ENCODE data around the gene C6orf141. TPM values are rescaled to one million over a fixed set of nuclear protein-coding genes. Genes with fewer than 3 reads are reported as not detected.

C6orf141 gene
- total and polyA plus RNA-seq, 5 donors from 2014 or later: not detected

GRCh38 chr6:49552596-49552995 is 2.1 kb downstream of the C6orf141 start:
- peaks cover 0 to 8% (median 0%) of the 10 kb centered on the region in 7 donors for H3K9me3 Mint-ChIP-seq
- Histone ChIP-seq H3K27me3 (ENCODE audit: control insufficient read depth, insufficient read depth, low read length) (peaks cover 14% of the 10 kb centered on the region), H3K4me1 (ENCODE audit: control insufficient read depth, insufficient read depth, low read length, poor library complexity, severe bottlenecking) (peaks cover 12% of the 10 kb centered on the region), H3K36me3 (ENCODE audit: control insufficient read depth, insufficient read depth, low read length) (no peaks in the 10 kb centered on the region), H3K4me3 (ENCODE audit: low read depth, low read length) (no peak overlapping the region), H3K27ac (ENCODE audit: insufficient read depth, low read length, poor library complexity, severe bottlenecking) (no peak overlapping the region), H3K9me3 (ENCODE audit: control insufficient read depth in 2 of 2, low read length in 2 of 2) (no peaks in the 10 kb centered on the region)
- DNase-seq (no peak), ATAC-seq (ENCODE audit: low read depth in 2 of 2) (no peak)
- H3K4me1 Mint-ChIP-seq: peaks cover 0 to 16% (median 11%) of the 10 kb centered on the region in 4 donors
- no peak overlapping the region for H3K27ac Mint-ChIP-seq
- no peak overlapping the region for H3K4me3 Mint-ChIP-seq
- H3K36me3 Mint-ChIP-seq: no peaks in the 10 kb centered on the region
- peaks cover 47% of the 10 kb centered on the region for H3K27me3 Mint-ChIP-seq

- Histone ChIP-seq H3K4me1 (ENCODE audit: control insufficient read depth, insufficient read depth, low read length, poor library complexity, severe bottlenecking) (peaks cover 12% of the 10 kb centered on the region), H3K27me3 (ENCODE audit: control insufficient read depth, insufficient read depth, low read length) (peaks cover 14% of the 10 kb centered on the region), H3K36me3 (ENCODE audit: control insufficient read depth, insufficient read depth, low read length) (no peaks in the 10 kb centered on the region), H3K27ac (ENCODE audit: insufficient read depth, low read length, poor library complexity, severe bottlenecking) (no peak overlapping the region), H3K4me3 (ENCODE audit: low read depth, low read length) (no peak overlapping the region), H3K9me3 (ENCODE audit: control insufficient read depth in 2 of 2, low read length in 2 of 2) (no peaks in the 10 kb centered on the region)
- ATAC-seq (ENCODE audit: low read depth in 2 of 2): no peak
- DNase-seq: no peak
- Mint-ChIP-seq H3K36me3 (no peaks in the 10 kb centered on the region), H3K27ac (no peak overlapping the region), H3K27me3 (peaks cover 45% of the 10 kb centered on the region), H3K9me3 (peaks cover 0 to 8% (median 0%) of the 10 kb centered on the region in 7 donors), H3K4me3 (no peak overlapping the region), H3K4me1 (peaks cover 0 to 16% (median 11%) of the 10 kb centered on the region in 4 donors)
These were observed 2.9 kb downstream of the C6orf141 start for GRCh38 chr6:49553384-49553783.

- Mint-ChIP-seq H3K4me1 (peaks cover 0 to 10% (median 7%) of the 10 kb centered on the region in 4 donors), H3K36me3 (no peaks in the 10 kb centered on the region), H3K4me3 (no peak overlapping the region), H3K27ac (no peak overlapping the region), H3K9me3 (peaks cover 0 to 8% (median 0%) of the 10 kb centered on the region in 7 donors), H3K27me3 (peaks cover 26% of the 10 kb centered on the region)
- Histone ChIP-seq H3K36me3 (ENCODE audit: control insufficient read depth, insufficient read depth, low read length) (no peaks in the 10 kb centered on the region), H3K27me3 (ENCODE audit: control insufficient read depth, insufficient read depth, low read length) (peaks cover 5% of the 10 kb centered on the region), H3K4me1 (ENCODE audit: control insufficient read depth, insufficient read depth, low read length, poor library complexity, severe bottlenecking) (peaks cover 6% of the 10 kb centered on the region), H3K4me3 (ENCODE audit: low read depth, low read length) (no peak overlapping the region), H3K27ac (ENCODE audit: insufficient read depth, low read length, poor library complexity, severe bottlenecking) (no peak overlapping the region), H3K9me3 (ENCODE audit: control insufficient read depth in 2 of 2, low read length in 2 of 2) (no peaks in the 10 kb centered on the region)
- no peak for ATAC-seq (ENCODE audit: low read depth in 2 of 2)
- no peak for DNase-seq
These were observed 5.5 kb downstream of the C6orf141 start for GRCh38 chr6:49555951-49556350.

- Histone ChIP-seq H3K4me3 (ENCODE audit: low read depth, low read length) (no peak overlapping the region), H3K27ac (ENCODE audit: insufficient read depth, low read length, poor library complexity, severe bottlenecking) (no peak overlapping the region), H3K27me3 (ENCODE audit: control insufficient read depth, insufficient read depth, low read length) (peaks cover 5% of the 10 kb centered on the region), H3K9me3 (ENCODE audit: control insufficient read depth in 2 of 2, low read length in 2 of 2) (no peaks in the 10 kb centered on the region), H3K36me3 (ENCODE audit: control insufficient read depth, insufficient read depth, low read length) (no peaks in the 10 kb centered on the region), H3K4me1 (ENCODE audit: control insufficient read depth, insufficient read depth, low read length, poor library complexity, severe bottlenecking) (peaks cover 4% of the 10 kb centered on the region)
- H3K4me1 Mint-ChIP-seq: peaks cover 0 to 5% (median 5%) of the 10 kb centered on the region in 4 donors
- H3K9me3 Mint-ChIP-seq: peaks cover 0 to 8% (median 0%) of the 10 kb centered on the region in 7 donors
- ATAC-seq (ENCODE audit: low read depth in 2 of 2): no peak
- H3K27me3 Mint-ChIP-seq: peaks cover 21% of the 10 kb centered on the region
- H3K4me3 Mint-ChIP-seq: no peak overlapping the region
- DNase-seq: peak in 1 of 3 donors; percentile 16
- H3K27ac Mint-ChIP-seq: no peak overlapping the region
- H3K36me3 Mint-ChIP-seq: no peaks in the 10 kb centered on the region
These were observed 6.0 kb downstream of the C6orf141 start for GRCh38 chr6:49556429-49556837.

- no peak overlapping the region for H3K27ac Mint-ChIP-seq
- peaks cover 16% of the 10 kb centered on the region for H3K27me3 Mint-ChIP-seq
- H3K36me3 Mint-ChIP-seq: no peaks in the 10 kb centered on the region
- ATAC-seq (ENCODE audit: low read depth in 2 of 2) (no peak), DNase-seq (no peak)
- no peaks in the 10 kb centered on the region for H3K4me1 Mint-ChIP-seq
- no peaks in the 10 kb centered on the region for H3K4me1 ChIP-seq (ENCODE audit: control insufficient read depth, insufficient read depth, low read length, poor library complexity, severe bottlenecking)
- peaks cover 0 to 7% (median 0%) of the 10 kb centered on the region in 7 donors for H3K9me3 Mint-ChIP-seq
- H3K27me3 ChIP-seq (ENCODE audit: control insufficient read depth, insufficient read depth, low read length): peaks cover 3% of the 10 kb centered on the region
- H3K36me3 ChIP-seq (ENCODE audit: control insufficient read depth, insufficient read depth, low read length): no peaks in the 10 kb centered on the region
- no peak overlapping the region for H3K4me3 ChIP-seq (ENCODE audit: low read depth, low read length)
- H3K4me3 Mint-ChIP-seq: no peak overlapping the region
- no peak overlapping the region for H3K27ac ChIP-seq (ENCODE audit: insufficient read depth, low read length, poor library complexity, severe bottlenecking)
- H3K9me3 ChIP-seq (ENCODE audit: control insufficient read depth in 2 of 2, low read length in 2 of 2): no peaks in the 10 kb centered on the region
These were observed 6.7 kb downstream of the C6orf141 start for GRCh38 chr6:49557177-49557576.

- H3K27me3 Mint-ChIP-seq: peaks cover 13% of the 10 kb centered on the region
- Histone ChIP-seq H3K4me1 (ENCODE audit: control insufficient read depth, insufficient read depth, low read length, poor library complexity, severe bottlenecking) (no peaks in the 10 kb centered on the region), H3K4me3 (ENCODE audit: low read depth, low read length) (no peak overlapping the region), H3K27me3 (ENCODE audit: control insufficient read depth, insufficient read depth, low read length) (no peaks in the 10 kb centered on the region), H3K27ac (ENCODE audit: insufficient read depth, low read length, poor library complexity, severe bottlenecking) (no peak overlapping the region), H3K36me3 (ENCODE audit: control insufficient read depth, insufficient read depth, low read length) (no peaks in the 10 kb centered on the region), H3K9me3 (ENCODE audit: control insufficient read depth in 2 of 2, low read length in 2 of 2) (no peaks in the 10 kb centered on the region)
- H3K4me1 Mint-ChIP-seq: no peaks in the 10 kb centered on the region
- peaks cover 0 to 4% (median 0%) of the 10 kb centered on the region in 7 donors for H3K9me3 Mint-ChIP-seq
- no peak overlapping the region for H3K27ac Mint-ChIP-seq
- no peak overlapping the region for H3K4me3 Mint-ChIP-seq
- DNase-seq: no peak
- no peak for ATAC-seq (ENCODE audit: low read depth in 2 of 2)
- no peaks in the 10 kb centered on the region for H3K36me3 Mint-ChIP-seq
These were observed 7.8 kb downstream of the C6orf141 start for GRCh38 chr6:49558238-49558637.

GRCh38 chr6:49563006-49563886 is 12.8 kb downstream of the C6orf141 start:
- no peak for DNase-seq
- H3K36me3 Mint-ChIP-seq: no peaks in the 10 kb centered on the region
- H3K9me3 ChIP-seq (ENCODE audit: control insufficient read depth in 2 of 2, low read length in 2 of 2): no peaks in the 10 kb centered on the region
- no peaks in the 10 kb centered on the region for H3K27me3 Mint-ChIP-seq
- no peak overlapping the region for H3K27ac Mint-ChIP-seq
- H3K27ac ChIP-seq (ENCODE audit: insufficient read depth, low read length, poor library complexity, severe bottlenecking): no peak overlapping the region
- ATAC-seq (ENCODE audit: low read depth in 2 of 2): no peak
- no peak overlapping the region for H3K4me3 Mint-ChIP-seq
- no peaks in the 10 kb centered on the region for H3K4me1 Mint-ChIP-seq
- no peaks in the 10 kb centered on the region for H3K36me3 ChIP-seq (ENCODE audit: control insufficient read depth, insufficient read depth, low read length)
- H3K27me3 ChIP-seq (ENCODE audit: control insufficient read depth, insufficient read depth, low read length): no peaks in the 10 kb centered on the region
- no peaks in the 10 kb centered on the region for H3K4me1 ChIP-seq (ENCODE audit: control insufficient read depth, insufficient read depth, low read length, poor library complexity, severe bottlenecking)
- H3K9me3 Mint-ChIP-seq: peaks cover 0 to 4% (median 0%) of the 10 kb centered on the region in 7 donors
- no peak overlapping the region for H3K4me3 ChIP-seq (ENCODE audit: low read depth, low read length)

GRCh38 chr6:49564552-49564951 is 14.1 kb downstream of the C6orf141 start:
- H3K9me3 Mint-ChIP-seq: peaks cover 0 to 4% (median 0%) of the 10 kb centered on the region in 7 donors
- Histone ChIP-seq H3K4me3 (ENCODE audit: low read depth, low read length) (no peak overlapping the region), H3K36me3 (ENCODE audit: control insufficient read depth, insufficient read depth, low read length) (no peaks in the 10 kb centered on the region), H3K27me3 (ENCODE audit: control insufficient read depth, insufficient read depth, low read length) (no peaks in the 10 kb centered on the region), H3K27ac (ENCODE audit: insufficient read depth, low read length, poor library complexity, severe bottlenecking) (no peak overlapping the region), H3K9me3 (ENCODE audit: control insufficient read depth in 2 of 2, low read length in 2 of 2) (no peaks in the 10 kb centered on the region), H3K4me1 (ENCODE audit: control insufficient read depth, insufficient read depth, low read length, poor library complexity, severe bottlenecking) (no peaks in the 10 kb centered on the region)
- ATAC-seq (ENCODE audit: low read depth in 2 of 2): no peak
- no peak overlapping the region for H3K27ac Mint-ChIP-seq
- no peak overlapping the region for H3K4me3 Mint-ChIP-seq
- DNase-seq: no peak
- H3K4me1 Mint-ChIP-seq: no peaks in the 10 kb centered on the region
- no peaks in the 10 kb centered on the region for H3K27me3 Mint-ChIP-seq
- no peaks in the 10 kb centered on the region for H3K36me3 Mint-ChIP-seq
